HG03280 (cell line): ENCODE data around the gene XPNPEP2.

Experiments
- ATAC-seq: cut with Tn5 transposase; IDR thresholded peaks from one replicate; pipeline ENCODE4 v1.9.1; 2021; ENCODE audit warnings: mild to moderate bottlenecking, moderate library complexity; ENCODE audit not compliant: unreplicated experiment

The XPNPEP2 gene

GRCh38 chrX:129797251-129797906, 58.6 kb downstream of the XPNPEP2 start:
- ATAC-seq: no peak

DNA sequence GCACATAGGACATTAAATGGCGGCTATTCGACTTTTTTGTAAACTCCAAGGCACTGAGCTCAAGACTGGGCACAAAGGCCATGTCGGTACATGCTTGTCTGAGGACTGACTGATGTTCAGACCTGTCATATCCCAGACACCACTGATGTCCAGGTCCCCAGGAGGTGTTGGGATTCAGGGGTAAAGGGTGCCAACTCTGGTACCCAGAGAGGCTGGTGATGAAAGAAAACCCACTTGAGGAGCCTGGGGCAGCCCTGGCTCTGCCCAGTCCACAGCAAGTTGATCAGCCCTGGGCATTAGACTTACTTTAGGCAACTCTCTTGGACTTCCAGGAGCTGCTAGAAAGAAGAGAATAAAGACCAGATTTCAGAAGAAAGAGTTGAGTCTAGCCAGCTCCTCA, 59.7 kb downstream of the XPNPEP2 start:
- ATAC-seq: no peak

GRCh38 chrX:129798888-129799287, 60.1 kb downstream of the XPNPEP2 start:
- no peak for ATAC-seq

DNA sequence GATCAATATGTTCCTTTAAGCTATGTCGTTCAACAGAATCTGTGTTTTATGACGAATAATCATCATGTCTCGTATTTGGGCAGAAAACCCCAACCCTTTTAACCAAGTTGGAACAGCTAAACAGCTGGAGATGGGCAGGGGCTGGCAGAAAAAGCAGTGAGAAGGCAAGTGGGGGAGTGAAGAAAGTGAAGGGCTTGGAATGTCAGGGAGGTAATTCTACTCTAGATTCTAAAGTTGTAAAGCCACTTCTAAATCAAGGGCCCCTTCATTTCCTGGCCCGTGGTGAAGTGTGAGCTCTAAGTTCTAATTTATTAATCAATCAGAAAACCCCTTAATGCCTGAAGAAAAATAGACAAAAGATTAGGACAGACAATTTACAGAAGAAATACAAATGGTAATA, 61.4 kb downstream of the XPNPEP2 start:
- ATAC-seq: no peak

GRCh38 chrX:129802863-129803262, 64.1 kb downstream of the XPNPEP2 start:
- no peak for ATAC-seq

- no peak for ATAC-seq
Observed at GRCh38 chrX:129804806-129805205, 66.0 kb downstream of the XPNPEP2 start.

DNA sequence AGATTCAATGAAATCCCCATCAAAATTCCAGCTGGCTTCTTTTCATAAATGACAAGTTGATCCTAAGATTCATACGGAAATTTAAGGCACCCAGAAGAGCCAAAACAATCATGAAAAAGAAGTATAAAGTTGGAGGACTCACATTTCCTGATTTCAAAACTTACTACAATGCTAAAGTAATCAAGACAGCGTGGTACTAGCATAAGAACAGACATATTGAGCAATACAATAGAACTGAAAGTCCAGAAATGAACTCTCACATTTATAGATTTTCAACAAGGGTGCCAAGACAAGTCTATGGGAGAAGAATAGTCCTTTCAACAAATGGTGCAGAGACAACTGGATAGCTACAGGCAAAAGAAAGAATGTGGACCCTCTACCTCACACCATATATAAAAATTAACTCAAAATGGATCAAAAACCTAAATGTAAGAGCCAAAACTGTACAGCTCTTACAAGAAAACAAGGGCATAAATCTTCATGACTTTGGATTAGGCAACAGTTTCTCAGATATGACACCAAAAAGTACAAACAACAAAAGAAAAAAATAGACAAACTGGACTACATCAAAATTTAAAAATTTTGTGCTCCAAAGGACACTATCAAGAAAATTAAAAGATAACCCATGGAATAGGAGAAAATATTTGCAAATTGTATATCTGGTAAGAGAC, 69.5 kb downstream of the XPNPEP2 start:
- no peak for ATAC-seq

GRCh38 chrX:129808829-129809796, 70.3 kb downstream of the XPNPEP2 start:
- ATAC-seq: no peak

GRCh38 chrX:129813662-129814368, 75.0 kb downstream of the XPNPEP2 start:
- no peak for ATAC-seq

DNA sequence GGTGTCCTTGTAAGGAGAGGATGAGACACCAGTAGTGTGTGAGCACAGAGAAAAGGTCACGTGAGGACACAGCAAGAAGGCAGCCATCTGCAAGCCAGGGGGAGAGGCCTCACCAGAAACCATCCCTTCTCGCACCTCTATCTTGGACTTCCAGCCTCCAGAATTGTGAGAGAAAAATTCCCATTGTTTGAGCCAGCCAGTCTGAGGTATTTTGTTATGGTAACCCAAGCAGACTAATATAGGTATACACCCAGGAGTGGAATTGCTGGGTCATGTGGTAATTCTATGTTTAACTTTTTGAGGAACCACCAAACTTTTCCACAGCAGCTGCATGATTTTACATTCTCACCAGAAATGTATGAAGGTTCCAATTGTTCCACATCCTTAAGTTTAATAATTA, 79.3 kb downstream of the XPNPEP2 start:
- ATAC-seq: no peak
